Coronary artery (tissue), 2 donors: ENCODE data around the gene C3.
A peak's percentile ranks its signal among the peaks of the same experiment; 100 is the strongest.

ENCODE experiments used
- DNase-seq: peaks from one replicate; pipeline ENCODE4 v3.0.0-alpha.2; 2017; ENCODE audit warnings: low spot score
- H3K27ac ChIP-seq, 2 donors: fragments of 200-600 bp; sonication (generic); one replicate each; pipeline ENCODE4 v1.5.1; 2016 to 2019
- H3K4me3 ChIP-seq: fragments of 200-600 bp; sonication (generic); 2 replicates; pipeline ENCODE4 v1.5.1; 2016; ENCODE audit warnings: mild to moderate bottlenecking, moderate library complexity
- CTCF ChIP-seq: fragments of 200-600 bp; sonication (generic); IDR thresholded peaks from one replicate; pipeline ENCODE4 v1.5.1; 2019; ENCODE audit warnings: antibody characterized with exemption

Gene C3

GRCh38 chr19:6721773-6722172, 1.3 kb upstream of the C3 start:
- Histone ChIP-seq H3K4me3 (no peak overlapping the region), H3K27ac (no peak overlapping the region)
- TF ChIP-seq CTCF: no peak
- no peak for DNase-seq

GRCh38 chr19:6721138-6721474, 656 bp upstream of the C3 start:
- no peak for TF ChIP-seq CTCF
- no peak for DNase-seq
- Histone ChIP-seq H3K27ac (no peak overlapping the region), H3K4me3 (no peak overlapping the region)

GRCh38 chr19:6719992-6720368, 470 bp downstream of the C3 start:
- no peak for DNase-seq
- TF ChIP-seq CTCF: no peak
- peak overlapping the region in 1 of 2 donors; percentile 47 for H3K27ac ChIP-seq
- H3K4me3 ChIP-seq: peak overlapping the region; percentile 48

GRCh38 chr19:6719540-6719861, 949 bp downstream of the C3 start:
- DNase-seq: no peak
- peak overlapping the region; percentile 48 for H3K4me3 ChIP-seq
- TF ChIP-seq CTCF: no peak
- peak overlapping the region in 1 of 2 donors; percentile 17 for H3K27ac ChIP-seq

- TF ChIP-seq CTCF: no peak
- peak overlapping the region; percentile 48 for H3K4me3 ChIP-seq
- DNase-seq: no peak
- peak overlapping the region in 1 of 2 donors; percentile 17 for H3K27ac ChIP-seq
Observed at GRCh38 chr19:6718741-6719539, 1.5 kb downstream of the C3 start.

GRCh38 chr19:6718111-6718740, 2.2 kb downstream of the C3 start:
- DNase-seq: no peak
- no peak overlapping the region for H3K27ac ChIP-seq
- TF ChIP-seq CTCF: no peak
- H3K4me3 ChIP-seq: no peak overlapping the region

- Histone ChIP-seq H3K4me3 (no peak overlapping the region), H3K27ac (no peak overlapping the region)
- TF ChIP-seq CTCF: no peak
- DNase-seq: no peak
Observed at GRCh38 chr19:6717441-6717971, 2.9 kb downstream of the C3 start.
